SK-N-SH treated with all-trans-retinoic acid at 6 μM for 48 hours (cell line): ENCODE data around the gene KIAA0513.
A peak's percentile ranks its signal among the peaks of the same experiment; 100 is the strongest.

Source experiments
- ATAC-seq: fragments of 200-7000 bp; cut with Tn5 transposase; 3 replicates; pipeline ENCODE4 v1.9.1; 2020; ENCODE audit warnings: mild to moderate bottlenecking, moderate library complexity
- ARNTL ChIP-seq: fragments of 450-650 bp; formaldehyde crosslinking; IDR thresholded peaks from 2 replicates; pipeline ENCODE4 v1.5.0; 2020; ENCODE audit warnings: low read depth, mild to moderate bottlenecking, moderate library complexity, borderline replicate concordance
- BACH2 ChIP-seq: fragments of 250-450 bp; sonication (Bioruptor Pico); IDR thresholded peaks from 2 replicates; pipeline ENCODE4 v1.9.0; 2021; ENCODE audit warnings: mild to moderate bottlenecking, borderline replicate concordance
- CREB5 ChIP-seq: fragments of 250-450 bp; sonication (Bioruptor Pico); IDR thresholded peaks from 2 replicates; pipeline ENCODE4 v1.5.1; 2020; ENCODE audit warnings: low read depth, mild to moderate bottlenecking, moderate library complexity
- CSDC2 ChIP-seq: fragments of 250-450 bp; sonication (Bioruptor Pico); IDR thresholded peaks from 2 replicates; pipeline ENCODE4 v1.5.0; 2020; ENCODE audit warnings: mild to moderate bottlenecking, moderate library complexity
- CSRNP3 ChIP-seq: fragments of 250-450 bp; sonication (Bioruptor Pico); IDR thresholded peaks from 2 replicates; pipeline ENCODE4 v1.5.1; 2021; ENCODE audit warnings: mild to moderate bottlenecking, moderate library complexity
- ESRRG ChIP-seq: fragments of 250-450 bp; sonication (Bioruptor Pico); IDR thresholded peaks from 2 replicates; pipeline ENCODE4 v1.6.1; 2021; ENCODE audit warnings: mild to moderate bottlenecking
- GLIS3 ChIP-seq: fragments of 250-450 bp; sonication (Bioruptor Pico); IDR thresholded peaks from 2 replicates; pipeline ENCODE4 v1.5.0; 2020; ENCODE audit warnings: mild to moderate bottlenecking, moderate library complexity
- ISL1 ChIP-seq: fragments of 250-450 bp; sonication (Bioruptor Pico); IDR thresholded peaks from 2 replicates; pipeline ENCODE4 v2.1.2; 2022; ENCODE audit warnings: mild to moderate bottlenecking, moderate library complexity
- OSR1 ChIP-seq: fragments of 250-450 bp; sonication (Bioruptor Pico); IDR thresholded peaks from 2 replicates; pipeline ENCODE4 v1.8.0; 2022; ENCODE audit warnings: moderate library complexity, mild to moderate bottlenecking, inconsistent platforms
- PATZ1 ChIP-seq: fragments of 250-450 bp; sonication (Bioruptor Pico); IDR thresholded peaks from 2 replicates; pipeline ENCODE4 v1.8.0; 2020; ENCODE audit warnings: mild to moderate bottlenecking, moderate library complexity, borderline replicate concordance
- POU6F1 ChIP-seq: fragments of 250-450 bp; sonication (Bioruptor Pico); IDR thresholded peaks from 2 replicates; pipeline ENCODE4 v1.8.0; 2021; ENCODE audit warnings: low read depth, mild to moderate bottlenecking, moderate library complexity, borderline replicate concordance
- PPARA ChIP-seq: fragments of 250-450 bp; sonication (Bioruptor Pico); IDR thresholded peaks from 2 replicates; pipeline ENCODE4 v1.5.0; 2020; ENCODE audit warnings: mild to moderate bottlenecking, borderline replicate concordance
- RARB ChIP-seq: fragments of 250-450 bp; sonication (Bioruptor Pico); IDR thresholded peaks from 2 replicates; pipeline ENCODE4 v1.8.0; 2021; ENCODE audit warnings: mild to moderate bottlenecking, moderate library complexity
- SNAI2 ChIP-seq: fragments of 250-450 bp; sonication (Bioruptor Pico); IDR thresholded peaks from 2 replicates; pipeline ENCODE4 v1.5.0; 2020; ENCODE audit warnings: mild to moderate bottlenecking, moderate library complexity
- TCF4 ChIP-seq: fragments of 250-450 bp; sonication (Bioruptor Pico); IDR thresholded peaks from 2 replicates; pipeline ENCODE4 v1.8.0; 2021; ENCODE audit warnings: mild to moderate bottlenecking, moderate library complexity, borderline replicate concordance
- TOX ChIP-seq: fragments of 250-450 bp; sonication (Bioruptor Pico); IDR thresholded peaks from 2 replicates; pipeline ENCODE4 v1.8.0; 2021; ENCODE audit warnings: mild to moderate bottlenecking, moderate library complexity, borderline replicate concordance
- ZC3H10 ChIP-seq: fragments of 250-450 bp; sonication (Bioruptor Pico); IDR thresholded peaks from 2 replicates; pipeline ENCODE4 v1.5.1; 2021; ENCODE audit warnings: mild to moderate bottlenecking, moderate library complexity
- ZFP30 ChIP-seq: fragments of 450-650 bp; formaldehyde crosslinking; IDR thresholded peaks from 2 replicates; pipeline ENCODE4 v1.5.0; 2022; ENCODE audit warnings: mild to moderate bottlenecking, moderate library complexity
- ZNF565 ChIP-seq: fragments of 450-650 bp; formaldehyde crosslinking; conservative IDR thresholded peaks from 2 replicates; pipeline ENCODE4 v1.5.0; 2020; ENCODE audit warnings: low read depth, mild to moderate bottlenecking, moderate library complexity
- ZNF70 ChIP-seq: fragments of 450-650 bp; formaldehyde crosslinking; IDR thresholded peaks from 2 replicates; pipeline ENCODE4 v1.5.0; 2020; ENCODE audit warnings: mild to moderate bottlenecking, moderate library complexity
- ZNF8 ChIP-seq: fragments of 450-650 bp; formaldehyde crosslinking; IDR thresholded peaks from 2 replicates; pipeline ENCODE4 v1.5.0; 2020; ENCODE audit warnings: mild to moderate bottlenecking, moderate library complexity

The KIAA0513 gene

GRCh38 chr16:85010931-85011845, 16.4 kb upstream of the KIAA0513 start, which contains the start of gene ZDHHC7:
TSS of gene ZDHHC7 (minus strand) at chr16:85011535. CDS start at chr16:84990618, 20,917 bp downstream.
- peak; percentile 92 for ATAC-seq
- TF ChIP-seq CSDC2 (CRISPR knock-in tag) = 0 out of 2 replicates have a peak, but pooled peaks have one; percentile 65
- no peak for TF ChIP-seq TCF4 (CRISPR knock-in tag)

- peak; percentile 53; the same call in 2 of the 3 replicates for ATAC-seq
- TF ChIP-seq TOX (CRISPR knock-in tag) (no peak), TCF4 (CRISPR knock-in tag) (no peak), ESRRG (CRISPR knock-in tag) (no peak), BACH2 (no peak), PATZ1 (no peak), ISL1 (no peak), PPARA (CRISPR knock-in tag) (no peak), RARB (no peak), CREB5 (CRISPR knock-in tag) (no peak), ZC3H10 (CRISPR knock-in tag) (no peak), ZFP30 (CRISPR knock-in tag) (no peak), ARNTL (CRISPR knock-in tag) (no peak)
Observed at GRCh38 chr16:85011846-85012284, 15.7 kb upstream of the KIAA0513 start.

- no peak for ATAC-seq
- no peak for TF ChIP-seq POU6F1 (CRISPR knock-in tag)
- no peak for TF ChIP-seq ZNF70 (CRISPR knock-in tag)
- no peak for TF ChIP-seq BACH2
- TF ChIP-seq OSR1 (CRISPR knock-in tag) = no peak
- no peak for TF ChIP-seq ZNF565 (CRISPR knock-in tag)
- no peak for TF ChIP-seq SNAI2
- TF ChIP-seq, all 23 proteins: peak for 0
Observed at GRCh38 chr16:85014311-85014710, 13.3 kb upstream of the KIAA0513 start.

GRCh38 chr16:85015481-85016187, 12.0 kb upstream of the KIAA0513 start:
- TF ChIP-seq TOX (CRISPR knock-in tag) (no peak), ZFP30 (CRISPR knock-in tag) (no peak), CSDC2 (CRISPR knock-in tag) (no peak), RARB (no peak), PATZ1 (no peak)
- ATAC-seq = peak; percentile 4; the same call in 1 of the 3 replicates

- ATAC-seq = peak; percentile 35; the same call in 2 of the 3 replicates
- TF ChIP-seq GLIS3 (CRISPR knock-in tag) (no peak), RARB (no peak), ZNF70 (CRISPR knock-in tag) (no peak), ZFP30 (CRISPR knock-in tag) (no peak), ZC3H10 (CRISPR knock-in tag) (no peak), CREB5 (CRISPR knock-in tag) (no peak), ZNF8 (CRISPR knock-in tag) (no peak), SNAI2 (no peak), POU6F1 (CRISPR knock-in tag) (no peak), CSRNP3 (CRISPR knock-in tag) (no peak)
Observed at GRCh38 chr16:85017151-85017550, 10.4 kb upstream of the KIAA0513 start.
